Vagina (tissue), 2 donors: ENCODE measurements around the gene TMEM40. TPM values are rescaled to one million over a fixed set of nuclear protein-coding genes. Genes with fewer than 3 reads are reported as not detected.

Experiments
- DNase-seq, 2 donors: peaks; one replicate each; pipeline ENCODE4 v3.0.0-alpha.2; 2017; ENCODE audit errors: extremely low spot score in 2 of 2
- H3K27ac ChIP-seq: fragments of 200-600 bp; sonication (generic); one replicate; pipeline ENCODE4 v1.5.1; 2019
- H3K27me3 ChIP-seq: fragments of 200-600 bp; sonication (generic); one replicate; pipeline ENCODE4 v1.5.1; 2019
- H3K36me3 ChIP-seq, 2 donors: fragments of 200-600 bp; sonication (generic); one replicate each; pipeline ENCODE4 v1.5.1; 2017 to 2019
- H3K4me1 ChIP-seq: fragments of 200-600 bp; sonication (generic); one replicate; pipeline ENCODE4 v1.5.1; 2019
- H3K4me3 ChIP-seq, 2 donors: fragments of 200-600 bp; sonication (generic); 1 replicate in 1 of 2; 2 replicates in 1 of 2; pipeline ENCODE4 v1.5.1; 2016 to 2019
- H3K9me3 ChIP-seq: fragments of 200-600 bp; sonication (generic); one replicate; pipeline ENCODE4 v1.5.1; 2019
- POLR2A ChIP-seq, 2 donors: fragments of 450-650 bp; IDR thresholded peaks; one replicate each; pipeline ENCODE4 v1.6.1; 2017; ENCODE audit warnings: antibody characterized with exemption in 2 of 2, mild to moderate bottlenecking in 2 of 2, moderate library complexity in 2 of 2
- POLR2AphosphoS5 ChIP-seq, 2 donors: sonication (generic); formaldehyde crosslinking; IDR thresholded peaks; one replicate each; pipeline ENCODE4 v1.9.0; 2017; ENCODE audit warnings: antibody characterized with exemption in 2 of 2, mild to moderate bottlenecking in 2 of 2, low read depth in 1 of 2; ENCODE audit not compliant: insufficient read depth in 1 of 2
- intact Hi-C: fragments of 100-400 bp; cut with DNase I; formaldehyde crosslinking; loops from one replicate; pipeline ENCODE4 v1.15.1; 2023
- total RNA-seq: library from RNA; depleted of rRNA; stranded (reverse); fragments of >200 nt; gene quantifications from one replicate; pipeline ENCODE4 v1.2.3, GENCODE V29; 2016
- TF ChIP-seq, protein P1 (sequence below), 3 experiments: fragments of 450-650 bp in 2 of 3; fragments of 200-600 bp in 1 of 3; sonication (generic) in 1 of 3; IDR thresholded peaks; one replicate each; pipeline ENCODE4 v1.5.1; 2017 to 2019; ENCODE audit warnings: antibody characterized with exemption in 3 of 3, mild to moderate bottlenecking in 2 of 3, moderate library complexity in 2 of 3

The TMEM40 gene
- total RNA-seq, 1 donor from 2014 or later = 31.7 TPM

- Histone ChIP-seq H3K4me3 (no peak overlapping the region), H3K4me1 (no peaks in the 10 kb centered on the region), H3K27me3 (no peaks in the 10 kb centered on the region), H3K9me3 (no peaks in the 10 kb centered on the region), H3K27ac (no peak overlapping the region), H3K36me3 (no peaks in the 10 kb centered on the region)
- DNase-seq = no peak
- intact Hi-C loops = no loop called here
- no peak for TF ChIP-seq POLR2A (IDR thresholded peaks at IDR 0.05)
- TF ChIP-seq POLR2AphosphoS5 (IDR thresholded peaks at IDR 0.05; ENCODE audit: insufficient read depth in 1 of 2, low read depth in 1 of 2) = no peak
- TF ChIP-seq, protein P1, sequence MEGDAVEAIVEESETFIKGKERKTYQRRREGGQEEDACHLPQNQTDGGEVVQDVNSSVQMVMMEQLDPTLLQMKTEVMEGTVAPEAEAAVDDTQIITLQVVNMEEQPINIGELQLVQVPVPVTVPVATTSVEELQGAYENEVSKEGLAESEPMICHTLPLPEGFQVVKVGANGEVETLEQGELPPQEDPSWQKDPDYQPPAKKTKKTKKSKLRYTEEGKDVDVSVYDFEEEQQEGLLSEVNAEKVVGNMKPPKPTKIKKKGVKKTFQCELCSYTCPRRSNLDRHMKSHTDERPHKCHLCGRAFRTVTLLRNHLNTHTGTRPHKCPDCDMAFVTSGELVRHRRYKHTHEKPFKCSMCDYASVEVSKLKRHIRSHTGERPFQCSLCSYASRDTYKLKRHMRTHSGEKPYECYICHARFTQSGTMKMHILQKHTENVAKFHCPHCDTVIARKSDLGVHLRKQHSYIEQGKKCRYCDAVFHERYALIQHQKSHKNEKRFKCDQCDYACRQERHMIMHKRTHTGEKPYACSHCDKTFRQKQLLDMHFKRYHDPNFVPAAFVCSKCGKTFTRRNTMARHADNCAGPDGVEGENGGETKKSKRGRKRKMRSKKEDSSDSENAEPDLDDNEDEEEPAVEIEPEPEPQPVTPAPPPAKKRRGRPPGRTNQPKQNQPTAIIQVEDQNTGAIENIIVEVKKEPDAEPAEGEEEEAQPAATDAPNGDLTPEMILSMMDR (IDR thresholded peaks at IDR 0.05) = no peak
Observed at GRCh38 chr3:12774619-12775018, 15.6 kb upstream of the TMEM40 start.

- Histone ChIP-seq H3K36me3 (no peaks in the 10 kb centered on the region), H3K27me3 (no peaks in the 10 kb centered on the region), H3K4me3 (no peak overlapping the region), H3K4me1 (no peaks in the 10 kb centered on the region), H3K27ac (no peak overlapping the region), H3K9me3 (no peaks in the 10 kb centered on the region)
- DNase-seq = no peak
- TF ChIP-seq, protein P1 (IDR thresholded peaks at IDR 0.05) = no peak
- TF ChIP-seq POLR2AphosphoS5 (IDR thresholded peaks at IDR 0.05; ENCODE audit: insufficient read depth in 1 of 2, low read depth in 1 of 2) (no peak), POLR2A (IDR thresholded peaks at IDR 0.05) (no peak)
- intact Hi-C loops = no loop called here
Observed at GRCh38 chr3:12773710-12774086, 14.6 kb upstream of the TMEM40 start.

DNA sequence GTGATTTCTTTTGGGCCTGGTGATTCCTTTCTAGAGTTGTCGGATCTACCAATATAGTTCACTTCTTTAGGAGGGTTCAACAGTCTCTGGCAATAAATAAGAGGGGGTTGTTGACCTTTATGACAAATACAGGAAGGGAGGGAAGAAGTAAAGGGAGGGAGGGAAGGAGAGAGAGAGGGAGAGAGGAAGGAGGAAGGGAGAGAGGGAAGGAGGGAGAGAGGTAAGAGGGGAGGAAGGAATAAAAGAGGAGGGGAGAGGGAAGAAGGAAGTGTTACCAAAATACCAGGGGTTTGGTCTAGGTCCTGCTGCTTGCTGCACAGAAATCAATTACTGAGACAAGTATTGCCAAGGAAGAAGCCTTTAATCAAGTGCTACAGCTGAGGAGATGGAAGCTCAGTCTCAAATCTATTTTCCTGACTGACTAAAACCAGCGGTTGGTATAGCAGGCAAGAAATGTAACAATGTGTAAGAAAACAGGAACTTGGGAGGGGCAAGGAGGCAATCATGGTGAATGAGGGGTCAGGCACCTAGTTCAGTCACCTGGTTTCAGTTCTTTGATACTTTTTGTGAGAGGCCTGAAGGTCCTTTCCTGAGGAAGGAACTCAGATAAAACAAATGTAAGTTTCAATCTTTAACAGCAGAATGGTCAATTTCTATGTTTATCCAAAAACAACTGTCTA, 14.1 kb upstream of the TMEM40 start:
- Histone ChIP-seq H3K27me3 (no peaks in the 10 kb centered on the region), H3K27ac (no peak overlapping the region), H3K4me3 (no peak overlapping the region), H3K4me1 (no peaks in the 10 kb centered on the region), H3K36me3 (no peaks in the 10 kb centered on the region), H3K9me3 (no peaks in the 10 kb centered on the region)
- DNase-seq = no peak
- intact Hi-C loops = no loop called here
- TF ChIP-seq, protein P1 (IDR thresholded peaks at IDR 0.05) = no peak
- TF ChIP-seq POLR2A (IDR thresholded peaks at IDR 0.05) (no peak), POLR2AphosphoS5 (IDR thresholded peaks at IDR 0.05; ENCODE audit: insufficient read depth in 1 of 2, low read depth in 1 of 2) (no peak)

GRCh38 chr3:12772462-12772861, 13.4 kb upstream of the TMEM40 start:
- no peaks in the 10 kb centered on the region for H3K27me3 ChIP-seq
- TF ChIP-seq POLR2AphosphoS5 (IDR thresholded peaks at IDR 0.05; ENCODE audit: insufficient read depth in 1 of 2, low read depth in 1 of 2) (no peak), POLR2A (IDR thresholded peaks at IDR 0.05) (no peak)
- TF ChIP-seq, protein P1 (IDR thresholded peaks at IDR 0.05) = no peak
- no peaks in the 10 kb centered on the region for H3K9me3 ChIP-seq
- DNase-seq = no peak
- no peak overlapping the region for H3K27ac ChIP-seq
- H3K4me3 ChIP-seq = no peak overlapping the region
- intact Hi-C loops = no loop called here
- no peaks in the 10 kb centered on the region for H3K4me1 ChIP-seq
- no peaks in the 10 kb centered on the region for H3K36me3 ChIP-seq

DNA sequence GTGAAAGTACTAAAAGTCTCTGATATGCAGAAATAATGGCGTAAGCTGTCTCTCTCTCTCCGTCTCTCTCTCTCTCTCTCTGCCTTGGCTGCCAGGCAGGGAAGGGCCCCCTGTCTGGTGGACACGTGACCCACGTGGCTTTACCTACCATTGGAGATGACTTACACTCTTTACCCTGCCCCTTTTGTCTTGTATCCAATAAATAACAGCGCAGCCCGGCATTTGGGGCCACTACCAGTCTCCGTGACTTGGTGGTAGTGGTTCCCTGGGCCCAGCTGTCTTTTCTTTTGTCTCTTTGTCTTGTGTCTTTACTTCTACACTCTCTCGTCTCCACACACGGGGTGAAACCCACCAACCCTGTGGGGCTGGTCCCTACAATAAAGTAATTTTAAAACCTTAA, 12.2 kb upstream of the TMEM40 start:
- H3K4me1 ChIP-seq = no peaks in the 10 kb centered on the region
- H3K36me3 ChIP-seq = no peaks in the 10 kb centered on the region
- intact Hi-C loops = no loop called here
- no peak overlapping the region for H3K4me3 ChIP-seq
- no peak overlapping the region for H3K27ac ChIP-seq
- H3K27me3 ChIP-seq = no peaks in the 10 kb centered on the region
- H3K9me3 ChIP-seq = no peaks in the 10 kb centered on the region
- no peak for DNase-seq
- TF ChIP-seq POLR2A (IDR thresholded peaks at IDR 0.05) (no peak), POLR2AphosphoS5 (IDR thresholded peaks at IDR 0.05; ENCODE audit: insufficient read depth in 1 of 2, low read depth in 1 of 2) (no peak)
- TF ChIP-seq, protein P1 (IDR thresholded peaks at IDR 0.05) = no peak
